HEK293 (cell line): ENCODE results near the gene PGM1.

Experiments used
- GFI1B ChIP-seq: fragments of 450-650 bp; formaldehyde crosslinking; IDR thresholded peaks from 2 replicates; pipeline ENCODE4 v1.5.1; 2016; ENCODE audit warnings: missing biosample characterization, missing genetic modification characterization
- HOXD13 ChIP-seq: sonication (generic); formaldehyde crosslinking; IDR thresholded peaks from 2 replicates; pipeline ENCODE4 v1.8.0; 2022; ENCODE audit warnings: missing genetic modification reagents, borderline replicate concordance
- OVOL3 ChIP-seq: fragments of 450-650 bp; formaldehyde crosslinking; IDR thresholded peaks from 2 replicates; pipeline ENCODE4 v1.5.1; 2016; ENCODE audit warnings: missing biosample characterization, missing genetic modification characterization
- TF ChIP-seq, protein P1 (sequence below): fragments of 450-650 bp; formaldehyde crosslinking; IDR thresholded peaks from 2 replicates; pipeline ENCODE4 v1.5.1; 2017; ENCODE audit warnings: missing biosample characterization, missing genetic modification characterization
- TF ChIP-seq, protein P2 (sequence below): fragments of 450-650 bp; formaldehyde crosslinking; IDR thresholded peaks from 2 replicates; pipeline ENCODE4 v1.5.1; 2016; ENCODE audit warnings: missing biosample characterization, missing genetic modification characterization
- TF ChIP-seq, protein P3 (sequence below): fragments of 450-650 bp; IDR thresholded peaks from 2 replicates; pipeline ENCODE4 v1.5.1; 2018; ENCODE audit warnings: missing biosample characterization, missing genetic modification characterization

DNA sequence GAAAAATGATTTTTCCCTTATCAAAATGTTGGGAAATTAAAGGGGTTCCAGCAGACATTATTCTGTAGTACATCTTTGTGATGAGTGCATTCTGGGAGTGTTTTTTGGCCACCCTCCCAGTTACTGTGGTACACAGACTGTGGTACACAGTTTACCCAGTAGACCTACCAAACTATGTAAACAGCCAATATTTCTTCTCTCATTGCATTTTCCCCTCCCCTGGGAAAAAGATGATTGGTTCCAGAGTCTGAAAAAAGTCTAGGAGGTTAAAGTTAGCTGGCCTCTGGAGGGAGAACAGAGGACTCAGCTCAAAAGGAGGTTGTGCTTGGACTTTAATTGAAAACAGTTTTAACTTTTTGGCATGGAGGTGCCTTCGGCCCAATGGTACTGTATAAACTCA, 42.5 kb downstream of the PGM1 start:
- TF ChIP-seq, protein P1, sequence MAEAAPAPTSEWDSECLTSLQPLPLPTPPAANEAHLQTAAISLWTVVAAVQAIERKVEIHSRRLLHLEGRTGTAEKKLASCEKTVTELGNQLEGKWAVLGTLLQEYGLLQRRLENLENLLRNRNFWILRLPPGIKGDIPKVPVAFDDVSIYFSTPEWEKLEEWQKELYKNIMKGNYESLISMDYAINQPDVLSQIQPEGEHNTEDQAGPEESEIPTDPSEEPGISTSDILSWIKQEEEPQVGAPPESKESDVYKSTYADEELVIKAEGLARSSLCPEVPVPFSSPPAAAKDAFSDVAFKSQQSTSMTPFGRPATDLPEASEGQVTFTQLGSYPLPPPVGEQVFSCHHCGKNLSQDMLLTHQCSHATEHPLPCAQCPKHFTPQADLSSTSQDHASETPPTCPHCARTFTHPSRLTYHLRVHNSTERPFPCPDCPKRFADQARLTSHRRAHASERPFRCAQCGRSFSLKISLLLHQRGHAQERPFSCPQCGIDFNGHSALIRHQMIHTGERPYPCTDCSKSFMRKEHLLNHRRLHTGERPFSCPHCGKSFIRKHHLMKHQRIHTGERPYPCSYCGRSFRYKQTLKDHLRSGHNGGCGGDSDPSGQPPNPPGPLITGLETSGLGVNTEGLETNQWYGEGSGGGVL (tag by site-specific recombination) = no peak
- TF ChIP-seq, protein P2, sequence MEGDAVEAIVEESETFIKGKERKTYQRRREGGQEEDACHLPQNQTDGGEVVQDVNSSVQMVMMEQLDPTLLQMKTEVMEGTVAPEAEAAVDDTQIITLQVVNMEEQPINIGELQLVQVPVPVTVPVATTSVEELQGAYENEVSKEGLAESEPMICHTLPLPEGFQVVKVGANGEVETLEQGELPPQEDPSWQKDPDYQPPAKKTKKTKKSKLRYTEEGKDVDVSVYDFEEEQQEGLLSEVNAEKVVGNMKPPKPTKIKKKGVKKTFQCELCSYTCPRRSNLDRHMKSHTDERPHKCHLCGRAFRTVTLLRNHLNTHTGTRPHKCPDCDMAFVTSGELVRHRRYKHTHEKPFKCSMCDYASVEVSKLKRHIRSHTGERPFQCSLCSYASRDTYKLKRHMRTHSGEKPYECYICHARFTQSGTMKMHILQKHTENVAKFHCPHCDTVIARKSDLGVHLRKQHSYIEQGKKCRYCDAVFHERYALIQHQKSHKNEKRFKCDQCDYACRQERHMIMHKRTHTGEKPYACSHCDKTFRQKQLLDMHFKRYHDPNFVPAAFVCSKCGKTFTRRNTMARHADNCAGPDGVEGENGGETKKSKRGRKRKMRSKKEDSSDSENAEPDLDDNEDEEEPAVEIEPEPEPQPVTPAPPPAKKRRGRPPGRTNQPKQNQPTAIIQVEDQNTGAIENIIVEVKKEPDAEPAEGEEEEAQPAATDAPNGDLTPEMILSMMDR = no peak
- TF ChIP-seq, protein P3, sequence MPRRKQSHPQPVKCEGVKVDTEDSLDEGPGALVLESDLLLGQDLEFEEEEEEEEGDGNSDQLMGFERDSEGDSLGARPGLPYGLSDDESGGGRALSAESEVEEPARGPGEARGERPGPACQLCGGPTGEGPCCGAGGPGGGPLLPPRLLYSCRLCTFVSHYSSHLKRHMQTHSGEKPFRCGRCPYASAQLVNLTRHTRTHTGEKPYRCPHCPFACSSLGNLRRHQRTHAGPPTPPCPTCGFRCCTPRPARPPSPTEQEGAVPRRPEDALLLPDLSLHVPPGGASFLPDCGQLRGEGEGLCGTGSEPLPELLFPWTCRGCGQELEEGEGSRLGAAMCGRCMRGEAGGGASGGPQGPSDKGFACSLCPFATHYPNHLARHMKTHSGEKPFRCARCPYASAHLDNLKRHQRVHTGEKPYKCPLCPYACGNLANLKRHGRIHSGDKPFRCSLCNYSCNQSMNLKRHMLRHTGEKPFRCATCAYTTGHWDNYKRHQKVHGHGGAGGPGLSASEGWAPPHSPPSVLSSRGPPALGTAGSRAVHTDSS (tag by site-specific recombination) = no peak
- TF ChIP-seq GFI1B (no peak), HOXD13 (CRISPR knock-in tag) (no peak), OVOL3 (tag by site-specific recombination) (no peak)
